NT2/D1 (cell line): ENCODE measurements around the gene APOBEC3A.
"Not testable (repeated sequence)": the region's sequence is repeated elsewhere in the genome, so short reads cannot be mapped to it uniquely, and the experiment has no call there.

Experiments used
- DNase-seq: peaks from one replicate; pipeline ENCODE4 v3.0.0-alpha.2; 2011; ENCODE audit warnings: low read depth, low spot score
- H3K27me3 ChIP-seq: 2 replicates; pipeline ENCODE4 v1.6.0; 2011; ENCODE audit warnings: mild to moderate bottlenecking; ENCODE audit not compliant: insufficient read length, insufficient read depth
- H3K36me3 ChIP-seq: 2 replicates; pipeline ENCODE4 v1.6.1; 2011; ENCODE audit warnings: mild to moderate bottlenecking, low read length, mixed read lengths; ENCODE audit not compliant: insufficient read depth, insufficient read length
- H3K4me1 ChIP-seq: 2 replicates; pipeline ENCODE4 v1.5.1; 2011; ENCODE audit not compliant: insufficient read depth, insufficient read length
- H3K4me3 ChIP-seq: 2 replicates; pipeline ENCODE4 v1.5.1; 2011; ENCODE audit warnings: low read depth; ENCODE audit not compliant: insufficient read length
- H3K9ac ChIP-seq: 2 replicates; pipeline ENCODE4 v1.6.0; 2011; ENCODE audit warnings: low read depth; ENCODE audit not compliant: insufficient read length
- H3K9me3 ChIP-seq: 2 replicates; pipeline ENCODE4 v1.5.1; 2011; ENCODE audit warnings: mild to moderate bottlenecking, low read length; ENCODE audit not compliant: insufficient read depth
- SUZ12 ChIP-seq: IDR thresholded peaks from 2 replicates; pipeline ENCODE4 v1.6.1; 2011; ENCODE audit not compliant: insufficient read length, insufficient read depth; ENCODE audit errors: extremely low read depth
- YY1 ChIP-seq: IDR thresholded peaks from 2 replicates; pipeline ENCODE4 v1.6.1; 2011; ENCODE audit not compliant: insufficient read length, insufficient read depth
- ZNF274 ChIP-seq: IDR thresholded peaks from 2 replicates; pipeline ENCODE4 v1.6.1; 2011; ENCODE audit warnings: mild to moderate bottlenecking, low read depth, low read length

The APOBEC3A gene

GRCh38 chr22:38989466-38989865 is 32.1 kb downstream of the APOBEC3A start:
- Histone ChIP-seq H3K4me3 (no peak overlapping the region), H3K27me3 (no peaks in the 10 kb centered on the region), H3K9me3 (no peaks in the 10 kb centered on the region), H3K9ac (no peak overlapping the region), H3K36me3 (no peaks in the 10 kb centered on the region), H3K4me1 (no peaks in the 10 kb centered on the region)
- no peak for TF ChIP-seq ZNF274
- no peak for TF ChIP-seq YY1
- no peak for TF ChIP-seq SUZ12
- DNase-seq: no peak

GRCh38 chr22:38992871-38993371 is 35.5 kb downstream of the APOBEC3A start:
- H3K9me3 ChIP-seq, H3K9ac ChIP-seq, DNase-seq, H3K4me3 ChIP-seq, H3K27me3 ChIP-seq, H3K36me3 ChIP-seq, H3K4me1 ChIP-seq: not testable (repeated sequence)

GRCh38 chr22:38996105-38996504 is 38.7 kb downstream of the APOBEC3A start:
- no peaks in the 10 kb centered on the region for H3K36me3 ChIP-seq
- no peak overlapping the region for H3K9ac ChIP-seq
- TF ChIP-seq SUZ12 (no peak), YY1 (no peak), ZNF274 (no peak)
- H3K4me1 ChIP-seq: peaks cover 11% of the 10 kb centered on the region
- H3K4me3 ChIP-seq: no peak overlapping the region
- no peak for DNase-seq
- H3K9me3 ChIP-seq: peaks cover 5% of the 10 kb centered on the region; the same call in 1 of the 2 replicates
- H3K27me3 ChIP-seq: peaks cover 9% of the 10 kb centered on the region

- peaks cover 5% of the 10 kb centered on the region; the same call in 1 of the 2 replicates for H3K9me3 ChIP-seq
- no peak for TF ChIP-seq SUZ12
- no peak for TF ChIP-seq YY1
- no peak for TF ChIP-seq ZNF274
Observed at GRCh38 chr22:38997518-38997917, 40.1 kb downstream of the APOBEC3A start.

GRCh38 chr22:39003165-39003638 is 45.8 kb downstream of the APOBEC3A start:
- TF ChIP-seq SUZ12 (no peak), YY1 (no peak), ZNF274 (no peak)
- Histone ChIP-seq H3K4me3 (no peak overlapping the region), H3K9ac (peak overlapping the region; percentile 56), H3K9me3 (peaks cover 5% of the 10 kb centered on the region; the same call in 1 of the 2 replicates), H3K4me1 (peaks cover 8% of the 10 kb centered on the region), H3K36me3 (no peaks in the 10 kb centered on the region), H3K27me3 (peaks cover 3% of the 10 kb centered on the region)
- DNase-seq: peak; percentile 66

More at GRCh38 chr22:38997518-38997917, 40.1 kb downstream of the APOBEC3A start:
- H3K9ac ChIP-seq: no peak overlapping the region
- DNase-seq: no peak
- H3K4me1 ChIP-seq: peaks cover 11% of the 10 kb centered on the region
- peaks cover 9% of the 10 kb centered on the region for H3K27me3 ChIP-seq
- H3K36me3 ChIP-seq: no peaks in the 10 kb centered on the region
- no peak overlapping the region for H3K4me3 ChIP-seq

GRCh38 chr22:39007177-39007576 is 49.8 kb downstream of the APOBEC3A start:
- H3K36me3 ChIP-seq: no peaks in the 10 kb centered on the region
- peaks cover 4% of the 10 kb centered on the region for H3K4me1 ChIP-seq
- no peak for DNase-seq
- H3K9me3 ChIP-seq: no peaks in the 10 kb centered on the region
- H3K9ac ChIP-seq: no peak overlapping the region
- H3K4me3 ChIP-seq: no peak overlapping the region
- peaks cover 3% of the 10 kb centered on the region for H3K27me3 ChIP-seq
- TF ChIP-seq ZNF274 (no peak), YY1 (no peak), SUZ12 (no peak)

GRCh38 chr22:39008271-39008850 is 51.0 kb downstream of the APOBEC3A start:
- H3K27me3 ChIP-seq, DNase-seq, H3K4me1 ChIP-seq, H3K4me3 ChIP-seq, H3K9me3 ChIP-seq, H3K36me3 ChIP-seq, H3K9ac ChIP-seq: not testable (repeated sequence)

- Histone ChIP-seq H3K4me1 (peaks cover 2% of the 10 kb centered on the region), H3K9ac (no peak overlapping the region), H3K27me3 (no peaks in the 10 kb centered on the region), H3K36me3 (no peaks in the 10 kb centered on the region), H3K4me3 (no peak overlapping the region), H3K9me3 (no peaks in the 10 kb centered on the region)
- DNase-seq: no peak
- TF ChIP-seq SUZ12: no peak
- no peak for TF ChIP-seq YY1
- no peak for TF ChIP-seq ZNF274
Observed at GRCh38 chr22:39010946-39011345, 53.5 kb downstream of the APOBEC3A start.
